Fibroblast of mammary gland (primary cell): ENCODE results near the gene TCOF1.

Experiments
- DNase-seq: peaks from one replicate; pipeline ENCODE4 v3.0.0-alpha.2; 2010; ENCODE audit warnings: low read depth
- H3K4me3 ChIP-seq: 2 replicates; pipeline ENCODE4 v1.5.1; 2011; ENCODE audit warnings: low read depth, mild to moderate bottlenecking, low read length, moderate library complexity; ENCODE audit not compliant: control insufficient read depth
- CTCF ChIP-seq: conservative IDR thresholded peaks from 2 replicates; pipeline ENCODE4 v1.5.1; 2011; ENCODE audit warnings: low read depth, low read length, inconsistent platforms; ENCODE audit not compliant: control insufficient read depth, insufficient read depth

Gene TCOF1

GRCh38 chr5:150333400-150333799 lies 24.1 kb upstream of the TCOF1 start:
- H3K4me3 ChIP-seq, result no peak overlapping the region
- DNase-seq, result no peak
- no peak for TF ChIP-seq CTCF

GRCh38 chr5:150335778-150336177 lies 21.7 kb upstream of the TCOF1 start:
- H3K4me3 ChIP-seq, result no peak overlapping the region
- no peak for TF ChIP-seq CTCF
- no peak for DNase-seq

- TF ChIP-seq CTCF, result no peak
- DNase-seq, result no peak
- no peak overlapping the region for H3K4me3 ChIP-seq
Observed at GRCh38 chr5:150338546-150338945, 19.0 kb upstream of the TCOF1 start.

DNA sequence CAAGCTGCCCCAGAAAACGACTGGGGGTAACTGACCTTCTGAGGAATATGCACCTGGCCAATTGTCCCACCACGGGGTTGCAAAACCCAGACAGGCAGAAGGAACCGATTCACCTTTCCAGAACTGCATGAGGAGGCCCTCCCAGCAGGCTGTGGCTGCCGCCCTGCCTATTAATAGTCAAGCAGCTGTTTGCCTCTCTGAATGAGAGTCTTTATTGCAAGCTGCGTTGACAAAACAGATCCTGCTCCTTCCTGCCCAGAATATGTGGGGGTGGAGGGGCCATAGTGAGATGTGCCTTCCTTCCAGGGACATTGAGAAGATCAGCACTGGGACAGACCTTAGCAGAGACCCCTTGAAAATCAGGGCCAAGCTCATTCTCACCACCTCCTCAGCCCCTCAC lies 18.3 kb upstream of the TCOF1 start:
- no peak overlapping the region for H3K4me3 ChIP-seq
- DNase-seq, result no peak
- TF ChIP-seq CTCF, result no peak

GRCh38 chr5:150339841-150340240 lies 17.7 kb upstream of the TCOF1 start:
- no peak for TF ChIP-seq CTCF
- DNase-seq, result no peak
- H3K4me3 ChIP-seq, result no peak overlapping the region

DNA sequence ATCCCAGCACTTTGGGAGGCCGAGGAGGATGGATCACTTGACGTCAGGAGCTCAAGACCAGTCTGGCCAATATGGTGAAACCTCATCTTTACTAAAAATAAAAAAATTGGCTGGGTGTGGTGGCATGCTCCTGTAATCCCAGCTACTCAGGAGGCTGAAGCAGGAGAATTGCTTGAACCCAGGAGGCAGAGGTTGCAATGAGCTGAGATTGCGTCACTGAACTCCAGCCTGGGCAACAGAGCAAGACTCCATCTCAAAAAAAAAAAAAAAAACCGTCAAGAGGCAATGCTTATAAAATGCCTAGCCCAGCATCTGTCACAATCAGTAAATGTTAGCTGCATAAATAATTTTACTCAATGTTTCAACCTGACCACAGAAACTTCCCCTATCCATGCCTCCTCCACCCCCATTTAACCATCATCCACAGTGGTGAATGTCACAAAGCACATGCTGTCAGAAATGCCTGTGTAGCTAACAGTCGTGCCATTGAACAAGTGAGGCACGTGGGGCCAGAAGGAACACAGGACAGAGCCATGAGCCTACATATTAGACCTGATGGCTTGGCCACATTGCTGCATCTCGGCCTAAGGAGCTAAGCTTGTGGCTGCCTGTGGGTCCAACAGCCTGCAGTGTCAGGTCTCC lies 16.8 kb upstream of the TCOF1 start:
- no peak for TF ChIP-seq CTCF
- no peak overlapping the region for H3K4me3 ChIP-seq
- DNase-seq, result no peak

DNA sequence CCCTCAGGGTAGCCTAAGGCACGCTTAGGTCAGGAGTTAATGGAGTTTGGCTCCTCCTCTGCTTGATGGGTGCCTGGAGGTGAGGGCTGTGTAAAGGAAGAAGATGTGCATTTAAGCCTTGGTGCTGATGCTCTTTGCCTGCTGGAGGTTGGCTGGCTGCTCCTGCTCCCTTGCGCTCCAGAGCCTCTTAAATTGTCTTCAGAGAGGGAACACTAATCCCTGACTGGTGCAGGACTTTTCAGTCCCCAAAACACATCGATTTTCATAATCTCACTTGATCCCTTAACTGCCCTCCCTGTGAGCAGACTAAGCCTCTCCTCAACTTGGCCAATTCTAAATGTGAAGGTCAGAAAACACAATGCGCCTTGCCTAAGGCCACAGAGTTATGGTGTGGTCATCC lies 16.2 kb upstream of the TCOF1 start:
- no peak overlapping the region for H3K4me3 ChIP-seq
- no peak for TF ChIP-seq CTCF
- DNase-seq, result no peak
